Peyer's patch (tissue), 4 donors: ENCODE measurements around the gene PROCR.
"Not testable (repeated sequence)": the region's sequence is repeated elsewhere in the genome, so short reads cannot be mapped to it uniquely, and the experiment has no call there.

Experiments used
- POLR2A ChIP-seq, 2 donors: fragments of 450-650 bp; IDR thresholded peaks; one replicate each; pipeline ENCODE4 v1.5.1; 2017; ENCODE audit warnings: antibody characterized with exemption in 2 of 2, mild to moderate bottlenecking in 2 of 2, moderate library complexity in 2 of 2
- TF ChIP-seq, protein P1 (sequence below), 6 experiments: fragments of 450-650 bp in 4 of 6; fragments of 200-600 bp in 2 of 6; sonication (generic) in 1 of 6; IDR thresholded peaks; one replicate each; pipeline ENCODE4 v1.5.1; 2017 to 2019; ENCODE audit warnings: antibody characterized with exemption in 6 of 6, mild to moderate bottlenecking in 3 of 6, moderate library complexity in 1 of 6

DNA sequence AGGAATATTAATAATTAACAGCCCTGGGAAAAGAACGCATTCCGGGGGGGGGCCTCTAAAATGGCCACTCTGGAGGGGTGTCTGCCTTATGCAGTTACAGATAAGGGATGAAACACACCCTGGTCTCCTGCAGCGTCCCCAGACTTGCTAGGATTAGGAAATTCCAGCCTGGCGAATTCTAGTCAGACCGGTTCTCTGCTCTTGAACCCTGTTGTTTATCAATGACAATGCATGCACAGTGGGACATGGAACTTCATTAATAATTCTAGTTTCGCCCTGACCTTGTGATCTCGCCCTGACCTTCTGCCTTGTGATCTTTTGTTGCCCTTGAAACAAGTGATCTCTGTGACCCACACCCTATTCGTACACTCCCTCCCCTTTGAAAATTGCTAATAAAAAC, 17.4 kb downstream of the PROCR start:
- TF ChIP-seq, protein P1, sequence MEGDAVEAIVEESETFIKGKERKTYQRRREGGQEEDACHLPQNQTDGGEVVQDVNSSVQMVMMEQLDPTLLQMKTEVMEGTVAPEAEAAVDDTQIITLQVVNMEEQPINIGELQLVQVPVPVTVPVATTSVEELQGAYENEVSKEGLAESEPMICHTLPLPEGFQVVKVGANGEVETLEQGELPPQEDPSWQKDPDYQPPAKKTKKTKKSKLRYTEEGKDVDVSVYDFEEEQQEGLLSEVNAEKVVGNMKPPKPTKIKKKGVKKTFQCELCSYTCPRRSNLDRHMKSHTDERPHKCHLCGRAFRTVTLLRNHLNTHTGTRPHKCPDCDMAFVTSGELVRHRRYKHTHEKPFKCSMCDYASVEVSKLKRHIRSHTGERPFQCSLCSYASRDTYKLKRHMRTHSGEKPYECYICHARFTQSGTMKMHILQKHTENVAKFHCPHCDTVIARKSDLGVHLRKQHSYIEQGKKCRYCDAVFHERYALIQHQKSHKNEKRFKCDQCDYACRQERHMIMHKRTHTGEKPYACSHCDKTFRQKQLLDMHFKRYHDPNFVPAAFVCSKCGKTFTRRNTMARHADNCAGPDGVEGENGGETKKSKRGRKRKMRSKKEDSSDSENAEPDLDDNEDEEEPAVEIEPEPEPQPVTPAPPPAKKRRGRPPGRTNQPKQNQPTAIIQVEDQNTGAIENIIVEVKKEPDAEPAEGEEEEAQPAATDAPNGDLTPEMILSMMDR (IDR thresholded peaks at IDR 0.05): not testable (repeated sequence)
- TF ChIP-seq POLR2A (IDR thresholded peaks at IDR 0.05): not testable (repeated sequence)
